Mammary epithelial cell (primary cell): Measurements from ENCODE around the gene PIP4K2A.

ENCODE experiments used
- CTCF ChIP-seq, 2 donors: IDR thresholded peaks in 1 of 2; conservative IDR thresholded peaks in 1 of 2; 2 replicates each; pipeline ENCODE4 v1.5.1; 2011 to 2012; ENCODE audit warnings: inconsistent platforms in 2 of 2, low read length in 2 of 2, mild to moderate bottlenecking in 2 of 2, control low read depth in 1 of 2, low read depth in 1 of 2; ENCODE audit not compliant: insufficient read depth in 1 of 2; ENCODE audit errors: extremely low read depth in 1 of 2
- EZH2 ChIP-seq: IDR thresholded peaks from 2 replicates; pipeline ENCODE4 v1.6.1; 2012; ENCODE audit warnings: low read length, inconsistent platforms, borderline replicate concordance

GRCh38 chr10:22667093-22667480 is 47.3 kb downstream of the PIP4K2A start:
- no peak for TF ChIP-seq CTCF (conservative IDR thresholded peaks at IDR 0.05 in 1 of 2, IDR thresholded peaks at IDR 0.05 in 1 of 2; ENCODE audit: extremely low read depth in 1 of 2, insufficient read depth in 1 of 2, low read depth in 1 of 2, low read length in 2 of 2)
- no peak for TF ChIP-seq EZH2
